Right lobe of liver (tissue), 4 donors: ENCODE measurements around the gene FTO.

Experiments
- POLR2A ChIP-seq: fragments of 450-650 bp; IDR thresholded peaks from one replicate; pipeline ENCODE4 v1.6.1; 2017; ENCODE audit warnings: antibody characterized with exemption, mild to moderate bottlenecking
- TF ChIP-seq, protein P1 (sequence below), 4 donors: fragments of 200-600 bp in 3 of 4; fragments of 450-650 bp in 1 of 4; IDR thresholded peaks; one replicate each; pipeline versions ENCODE4 v1.5.1 to v1.8.0; 2016 to 2022; ENCODE audit warnings: antibody characterized with exemption in 4 of 4, mild to moderate bottlenecking in 2 of 4
- donor health status: DM: no; HTN: no; CAD: no.
- donor health status: DM: no; HTN: no; CAD: no.
- donor health status: DM: no; HTN: yes; CAD: no.

DNA sequence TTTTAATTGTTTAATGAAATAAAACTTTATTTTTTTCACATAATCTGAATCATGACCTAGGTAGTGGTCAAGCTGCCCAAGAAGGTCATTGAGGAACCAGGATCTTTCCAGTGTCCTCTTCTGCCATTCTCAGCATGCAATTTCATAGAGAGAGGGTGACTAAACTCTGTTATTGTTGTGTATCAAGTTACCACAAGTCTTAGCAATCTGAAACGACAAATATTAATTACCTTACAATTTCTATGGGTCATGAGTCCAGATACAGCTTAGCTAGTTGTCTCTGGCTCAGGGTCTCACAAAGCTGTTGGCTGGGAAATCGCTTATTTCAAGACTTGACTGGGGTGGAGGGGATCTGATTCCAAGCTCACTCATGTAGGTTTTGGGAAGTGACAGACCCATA is 37.6 kb downstream of the FTO start:
- TF ChIP-seq, protein P1, sequence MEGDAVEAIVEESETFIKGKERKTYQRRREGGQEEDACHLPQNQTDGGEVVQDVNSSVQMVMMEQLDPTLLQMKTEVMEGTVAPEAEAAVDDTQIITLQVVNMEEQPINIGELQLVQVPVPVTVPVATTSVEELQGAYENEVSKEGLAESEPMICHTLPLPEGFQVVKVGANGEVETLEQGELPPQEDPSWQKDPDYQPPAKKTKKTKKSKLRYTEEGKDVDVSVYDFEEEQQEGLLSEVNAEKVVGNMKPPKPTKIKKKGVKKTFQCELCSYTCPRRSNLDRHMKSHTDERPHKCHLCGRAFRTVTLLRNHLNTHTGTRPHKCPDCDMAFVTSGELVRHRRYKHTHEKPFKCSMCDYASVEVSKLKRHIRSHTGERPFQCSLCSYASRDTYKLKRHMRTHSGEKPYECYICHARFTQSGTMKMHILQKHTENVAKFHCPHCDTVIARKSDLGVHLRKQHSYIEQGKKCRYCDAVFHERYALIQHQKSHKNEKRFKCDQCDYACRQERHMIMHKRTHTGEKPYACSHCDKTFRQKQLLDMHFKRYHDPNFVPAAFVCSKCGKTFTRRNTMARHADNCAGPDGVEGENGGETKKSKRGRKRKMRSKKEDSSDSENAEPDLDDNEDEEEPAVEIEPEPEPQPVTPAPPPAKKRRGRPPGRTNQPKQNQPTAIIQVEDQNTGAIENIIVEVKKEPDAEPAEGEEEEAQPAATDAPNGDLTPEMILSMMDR (IDR thresholded peaks at IDR 0.05) = no peak
- TF ChIP-seq POLR2A = no peak
